HT-29 (cell line): Measurements from ENCODE around the gene SPSB3. TPM values are rescaled to one million over a fixed set of nuclear protein-coding genes. Genes with fewer than 3 reads are reported as not detected.
A peak's percentile ranks its signal among the peaks of the same experiment; 100 is the strongest.

Experiments used
- DNase-seq: peaks from one replicate; pipeline ENCODE4 v3.0.0-alpha.2; 2015; ENCODE audit warnings: low spot score
- total RNA-seq: library from RNA; depleted of rRNA; stranded (reverse); fragments of >200 nt; shearing (Covaris generic); gene quantifications from 2 replicates; pipeline ENCODE4 v1.2.3, GENCODE V29; 2014; rRNA removed

Gene SPSB3
- total RNA-seq = 96.9 and 102 TPM in 2 replicates

GRCh38 chr16:1782408-1783264 is at the start of gene SPSB3, which contains the start of gene NUBP2:
Gene SPSB3 (minus strand): TSS chr16:1782571. CDS start chr16:1781483, 1,088 bp downstream.
Gene NUBP2 (plus strand): TSS chr16:1782960. CDS start chr16:1783021, 61 bp downstream.
- peak; percentile 99 for DNase-seq

DNA sequence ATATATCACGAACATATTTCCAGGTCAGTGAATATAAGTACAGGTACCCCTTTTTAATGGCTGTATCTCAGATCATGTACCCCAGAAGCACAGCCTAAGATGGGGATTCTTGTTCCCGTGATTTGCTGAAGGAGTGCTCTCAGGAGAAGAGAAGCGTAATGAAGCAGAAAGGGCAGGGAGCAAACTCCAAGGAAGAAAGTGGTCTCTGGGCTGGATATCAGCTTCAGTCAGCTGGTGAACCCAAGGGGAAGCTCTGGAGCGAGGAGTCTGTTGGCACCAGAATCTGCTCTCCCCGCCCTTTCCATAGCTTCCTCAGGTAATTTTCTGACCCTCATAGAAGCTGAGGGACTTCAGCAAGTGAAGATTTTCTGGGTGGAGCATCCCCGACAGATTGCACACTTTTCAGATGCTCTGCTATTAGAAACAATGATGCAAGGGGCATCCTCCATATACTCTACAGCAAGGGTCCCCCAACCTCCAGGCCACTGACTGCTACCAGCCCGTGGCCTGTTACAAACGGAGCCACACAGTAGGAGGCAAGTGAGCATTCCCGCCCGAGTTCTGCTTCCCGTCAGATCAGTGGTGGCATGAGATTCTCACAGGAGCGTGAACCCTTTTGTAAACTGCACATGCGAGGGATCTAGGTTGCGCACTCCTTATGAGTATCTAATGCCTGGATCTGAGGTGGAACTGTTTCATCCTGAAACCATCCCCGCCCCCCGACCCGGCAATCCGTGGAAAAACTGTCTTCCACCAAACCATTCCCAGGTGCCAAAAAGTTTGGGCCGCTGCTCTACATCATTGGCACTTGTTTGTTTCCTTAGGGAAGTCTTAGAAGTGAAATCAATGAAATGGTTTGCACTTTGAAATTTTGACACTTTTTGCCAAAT is 49.1 kb upstream of the SPSB3 start:
- no peak for DNase-seq

DNA sequence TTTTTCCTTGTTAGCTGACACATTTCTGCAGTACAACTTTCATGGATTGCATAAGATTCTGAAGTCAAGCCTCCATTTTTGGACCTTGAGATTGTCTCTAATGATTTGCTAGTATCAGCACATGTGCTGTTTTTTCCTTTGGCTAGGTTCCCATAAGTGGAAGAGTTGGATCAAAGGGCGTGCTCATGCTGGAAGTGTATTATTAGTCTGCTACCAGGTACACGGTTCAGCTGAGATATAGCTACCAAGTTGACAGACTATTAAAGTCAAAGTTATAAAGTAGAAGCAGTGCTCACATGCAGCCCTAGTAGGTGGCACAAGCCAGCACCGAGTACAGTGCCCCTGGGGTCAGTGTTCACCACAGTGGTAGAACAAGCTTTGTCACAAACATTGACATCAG is 47.8 kb upstream of the SPSB3 start:
- DNase-seq = no peak

- peak; percentile 12 for DNase-seq
Observed at GRCh38 chr16:1828645-1829410, 46.5 kb upstream of the SPSB3 start.

GRCh38 chr16:1826691-1827573 is 44.6 kb upstream of the SPSB3 start, which contains the start of the genes FAHD1 and HAGH:
Gene FAHD1 (plus strand): TSS chr16:1827206. CDS start chr16:1827239, 33 bp downstream.
Gene HAGH (minus strand): TSS chr16:1826825. CDS start chr16:1826787, 38 bp downstream.
- peak; percentile 96 for DNase-seq

GRCh38 chr16:1825864-1826690 is 43.7 kb upstream of the SPSB3 start:
- DNase-seq = peak; percentile 54

DNA sequence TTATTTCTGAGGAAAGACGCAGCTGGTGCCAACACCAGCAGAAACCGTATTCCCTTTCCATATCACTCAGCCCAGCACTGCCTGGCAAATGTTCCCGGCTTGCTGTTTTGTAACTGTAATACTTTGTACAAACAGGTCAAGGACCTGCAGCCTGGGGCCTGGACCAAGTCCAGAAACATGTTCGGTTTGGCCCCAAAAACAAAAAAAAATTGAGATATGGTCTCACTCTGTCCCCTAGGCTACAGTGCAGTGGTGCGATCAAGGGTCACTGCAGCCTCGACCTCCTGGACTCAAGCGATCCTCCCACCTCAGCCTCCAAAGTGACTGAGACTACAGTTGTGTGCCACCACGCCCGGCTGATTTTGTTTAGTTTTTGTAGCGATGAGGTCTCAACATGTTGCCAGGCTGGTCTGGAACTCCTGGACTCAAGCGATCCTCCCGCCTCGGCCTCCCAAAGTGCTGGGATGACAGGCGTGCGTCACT is 43.1 kb upstream of the SPSB3 start:
- no peak for DNase-seq

DNA sequence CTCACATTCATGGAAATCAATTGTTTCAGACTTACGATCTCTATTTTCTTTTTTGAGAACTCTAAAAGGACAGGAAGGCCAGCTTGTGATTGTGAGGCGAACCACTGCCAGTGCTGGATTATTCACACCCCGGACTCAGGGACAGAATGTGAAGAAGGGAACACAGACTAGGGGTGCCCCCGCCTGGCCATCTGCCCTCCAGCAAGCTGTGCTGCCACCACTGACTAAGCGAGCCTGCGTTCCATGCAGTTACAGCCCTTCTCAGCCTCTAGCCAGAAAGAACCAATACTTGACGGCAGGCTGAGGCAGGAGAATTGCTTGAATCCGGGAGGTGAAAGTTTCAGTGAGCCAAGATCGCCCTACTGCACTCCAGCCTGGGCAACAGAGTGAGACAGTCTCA is 41.5 kb upstream of the SPSB3 start:
- peak; percentile 80 for DNase-seq

- no peak for DNase-seq
Observed at GRCh38 chr16:1822801-1823200, 40.4 kb upstream of the SPSB3 start.

- DNase-seq = no peak
Observed at GRCh38 chr16:1821861-1822611, 39.7 kb upstream of the SPSB3 start.

GRCh38 chr16:1820946-1821290 is 38.5 kb upstream of the SPSB3 start:
- no peak for DNase-seq

GRCh38 chr16:1820096-1820945 is 38.0 kb upstream of the SPSB3 start:
- DNase-seq = no peak

DNA sequence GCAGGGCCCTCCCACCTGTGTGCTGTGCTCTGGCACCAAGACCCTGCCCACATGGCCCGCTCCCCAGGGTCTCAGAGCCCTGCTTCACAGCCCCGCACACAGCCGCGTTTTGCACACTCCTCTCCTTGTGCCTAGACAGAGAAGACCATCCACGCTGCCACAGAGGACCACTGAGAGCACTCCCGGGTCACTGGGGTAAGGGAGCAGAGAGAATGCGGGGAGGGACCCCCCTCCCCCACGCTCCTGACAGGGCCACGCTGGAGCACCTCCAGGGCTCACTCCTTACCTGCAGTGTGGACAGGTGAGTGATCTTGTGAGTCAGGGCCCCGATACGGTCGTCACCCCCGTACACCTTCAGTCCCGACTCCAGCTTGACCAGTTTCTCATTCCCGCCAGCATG is 37.2 kb upstream of the SPSB3 start:
- DNase-seq = no peak

DNA sequence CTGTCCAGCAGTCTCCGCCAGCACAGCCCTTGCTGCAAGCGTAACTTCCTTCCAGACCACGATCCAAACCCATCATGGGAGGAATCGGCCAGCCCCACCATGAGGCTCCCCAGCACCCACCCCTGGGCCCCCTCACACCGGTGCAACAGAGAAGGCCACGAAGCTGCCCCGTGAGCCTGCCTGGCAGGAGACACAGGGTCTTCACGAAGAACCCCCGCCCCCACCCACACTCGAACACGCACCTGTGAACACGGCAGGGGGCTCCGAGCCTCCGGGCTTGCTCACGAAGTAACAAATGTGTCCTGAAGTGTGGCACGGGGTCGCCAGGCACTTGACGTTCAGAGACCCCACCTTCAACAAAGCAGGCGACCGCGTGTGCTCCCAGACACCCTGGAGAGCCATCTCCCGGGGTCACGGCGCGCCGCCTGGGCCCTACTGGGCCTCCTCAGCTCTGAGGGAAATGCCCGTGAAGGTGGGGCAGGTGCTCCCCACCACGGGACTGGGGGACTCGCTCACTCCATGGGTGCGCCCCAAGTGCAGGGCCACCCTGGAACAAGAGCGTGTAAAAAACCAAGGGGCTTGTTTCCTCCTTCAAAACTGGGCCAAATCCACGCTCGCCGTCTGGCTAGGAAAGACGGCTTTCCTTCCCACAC is 36.6 kb upstream of the SPSB3 start:
- DNase-seq = no peak

- DNase-seq = no peak
Observed at GRCh38 chr16:1818204-1818872, 36.0 kb upstream of the SPSB3 start.

DNA sequence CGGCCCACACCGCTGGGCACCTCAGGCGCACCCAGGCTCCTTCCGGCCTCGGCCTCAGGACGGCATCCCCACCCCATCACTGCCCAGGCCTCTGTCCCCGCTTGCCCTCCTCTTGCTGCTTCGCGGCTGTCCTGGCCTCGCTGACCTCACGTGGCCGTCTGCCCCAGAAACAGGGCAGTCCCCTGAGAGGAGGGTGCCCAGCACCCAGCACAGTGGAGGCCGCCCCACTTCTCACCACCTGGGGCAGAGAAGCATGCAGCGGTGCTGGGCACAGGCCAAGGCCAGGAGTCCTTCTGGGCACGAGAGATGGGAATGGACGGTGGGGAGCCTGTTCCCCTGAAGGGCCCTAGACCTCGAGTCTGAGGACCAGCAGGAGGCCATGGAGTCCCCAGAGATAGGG is 35.3 kb upstream of the SPSB3 start:
- no peak for DNase-seq

GRCh38 chr16:1817276-1817589 is 34.9 kb upstream of the SPSB3 start:
- DNase-seq = no peak
